GM13977 (cell line): ENCODE results near the gene TOX4.

Experiments
- DNase-seq: peaks from one replicate; pipeline ENCODE4 v3.0.0; 2012; ENCODE audit warnings: low spot score
- CTCF ChIP-seq: IDR thresholded peaks from 2 replicates; pipeline ENCODE4 v1.5.1; 2012; ENCODE audit warnings: mild to moderate bottlenecking, control low read depth; ENCODE audit not compliant: insufficient read depth; ENCODE audit errors: extremely low read depth, missing control alignments
- in situ Hi-C: fragments of 300-500 bp; cut with MboI; formaldehyde crosslinking; loops from one replicate; pipeline ENCODE4 v1.12.0; 2022; ENCODE audit warnings: low sequenced_read_pairs, low pct_unique_long_range_greater_than_20kb, mixed read lengths, inconsistent platforms; ENCODE audit not compliant: unreplicated experiment

TOX4 gene

GRCh38 chr14:21503376-21503775 is 26.4 kb downstream of the TOX4 start:
- no peak for TF ChIP-seq CTCF
- no peak for DNase-seq
- in situ Hi-C loops, result no loop called here

- peak; percentile 30 for DNase-seq
- in situ Hi-C loops, result no loop called here
- TF ChIP-seq CTCF, result no peak
Observed at GRCh38 chr14:21505012-21505553, 28.1 kb downstream of the TOX4 start.

GRCh38 chr14:21506557-21506956 is 29.6 kb downstream of the TOX4 start:
- no peak for DNase-seq
- in situ Hi-C loops, result no loop called here
- TF ChIP-seq CTCF, result no peak

GRCh38 chr14:21509432-21510143 is 32.6 kb downstream of the TOX4 start:
- no peak for DNase-seq
- in situ Hi-C loops, result no loop called here
- TF ChIP-seq CTCF, result no peak

- in situ Hi-C loops, result no loop called here
- DNase-seq, result peak; percentile 87
- TF ChIP-seq CTCF, result no peak
Observed at GRCh38 chr14:21510735-21511657, 34.0 kb downstream of the TOX4 start, which contains the start of gene METTL3. METTL3 (minus strand) TSS chr14:21511340; CDS start chr14:21511223, 117 bp downstream.

- in situ Hi-C loops, result no loop called here
- no peak for TF ChIP-seq CTCF
- DNase-seq, result no peak
Observed at GRCh38 chr14:21514341-21514740, 37.3 kb downstream of the TOX4 start.
